Ascending aorta (tissue), 2 donors: ENCODE data around the gene LEMD2. TPM values are rescaled to one million over a fixed set of nuclear protein-coding genes. Genes with fewer than 3 reads are reported as not detected.

Experiments used
- DNase-seq, 2 donors: peaks; one replicate each; pipeline ENCODE4 v3.0.0-alpha.2; 2019; ENCODE audit warnings: low spot score in 2 of 2
- H3K27ac ChIP-seq, 2 donors: fragments of 200-600 bp; sonication (generic); one replicate each; pipeline ENCODE4 v1.5.1; 2016 to 2017; ENCODE audit warnings: mild to moderate bottlenecking in 1 of 2
- H3K27me3 ChIP-seq: fragments of 200-600 bp; sonication (generic); one replicate; pipeline ENCODE4 v1.5.1; 2017
- H3K36me3 ChIP-seq, 2 donors: fragments of 200-600 bp; sonication (generic); one replicate each; pipeline ENCODE4 v1.5.1; 2016
- H3K4me1 ChIP-seq, 2 donors: fragments of 200-600 bp; sonication (generic); one replicate each; pipeline ENCODE4 v1.5.1; 2016 to 2017; ENCODE audit warnings: mild to moderate bottlenecking in 1 of 2
- H3K4me3 ChIP-seq, 2 donors: fragments of 200-600 bp; sonication (generic); one replicate each; pipeline ENCODE4 v1.5.1; 2016 to 2017; ENCODE audit warnings: mild to moderate bottlenecking in 1 of 2
- H3K9me3 ChIP-seq, 2 donors: fragments of 200-600 bp; sonication (generic); one replicate each; pipeline ENCODE4 v1.5.1; 2016
- intact Hi-C: fragments of 100-400 bp; cut with DNase I; formaldehyde crosslinking; loops from one replicate; pipeline ENCODE4 v1.15.1; 2023
- total RNA-seq: library from RNA; depleted of rRNA; stranded (reverse); fragments of >200 nt; gene quantifications from one replicate; pipeline ENCODE4 v1.1.0, GENCODE V29; 2016
- TF ChIP-seq, protein P1 (sequence below), 3 experiments: fragments of 200-600 bp in 2 of 3; fragments of 450-650 bp in 1 of 3; sonication (generic) in 2 of 3; IDR thresholded peaks; one replicate each; pipeline ENCODE4 v1.5.1; 2016 to 2019; ENCODE audit warnings: antibody characterized with exemption in 3 of 3, mild to moderate bottlenecking in 1 of 3, moderate library complexity in 1 of 3

Gene LEMD2
- total RNA-seq, 1 donor from 2014 or later = 104 TPM

DNA sequence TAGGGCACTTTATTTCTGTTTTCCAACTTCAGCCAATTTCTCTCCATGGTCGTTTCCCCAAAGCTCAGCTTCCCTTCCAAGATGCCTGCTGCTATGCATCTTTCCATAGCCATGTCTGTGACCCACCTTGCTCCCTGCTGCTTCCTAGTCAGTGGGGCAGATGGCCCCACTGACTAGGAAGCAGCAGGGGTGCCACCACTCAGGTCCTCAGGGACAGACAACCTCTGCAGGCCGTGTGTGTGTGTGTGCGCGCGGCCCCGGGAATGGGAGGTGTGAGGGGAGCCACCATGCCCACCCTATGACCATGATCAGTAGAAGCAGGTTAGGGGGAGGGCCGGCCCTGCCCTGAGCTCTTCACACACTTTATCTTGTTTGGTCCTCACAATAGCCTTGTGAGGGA, 39.5 kb downstream of the LEMD2 start:
- Histone ChIP-seq H3K27ac (no peak overlapping the region), H3K4me3 (no peak overlapping the region), H3K36me3 (no peaks in the 10 kb centered on the region), H3K27me3 (no peaks in the 10 kb centered on the region), H3K4me1 (no peaks in the 10 kb centered on the region), H3K9me3 (no peaks in the 10 kb centered on the region)
- no peak for DNase-seq
- intact Hi-C loops = no loop called here
- TF ChIP-seq, protein P1, sequence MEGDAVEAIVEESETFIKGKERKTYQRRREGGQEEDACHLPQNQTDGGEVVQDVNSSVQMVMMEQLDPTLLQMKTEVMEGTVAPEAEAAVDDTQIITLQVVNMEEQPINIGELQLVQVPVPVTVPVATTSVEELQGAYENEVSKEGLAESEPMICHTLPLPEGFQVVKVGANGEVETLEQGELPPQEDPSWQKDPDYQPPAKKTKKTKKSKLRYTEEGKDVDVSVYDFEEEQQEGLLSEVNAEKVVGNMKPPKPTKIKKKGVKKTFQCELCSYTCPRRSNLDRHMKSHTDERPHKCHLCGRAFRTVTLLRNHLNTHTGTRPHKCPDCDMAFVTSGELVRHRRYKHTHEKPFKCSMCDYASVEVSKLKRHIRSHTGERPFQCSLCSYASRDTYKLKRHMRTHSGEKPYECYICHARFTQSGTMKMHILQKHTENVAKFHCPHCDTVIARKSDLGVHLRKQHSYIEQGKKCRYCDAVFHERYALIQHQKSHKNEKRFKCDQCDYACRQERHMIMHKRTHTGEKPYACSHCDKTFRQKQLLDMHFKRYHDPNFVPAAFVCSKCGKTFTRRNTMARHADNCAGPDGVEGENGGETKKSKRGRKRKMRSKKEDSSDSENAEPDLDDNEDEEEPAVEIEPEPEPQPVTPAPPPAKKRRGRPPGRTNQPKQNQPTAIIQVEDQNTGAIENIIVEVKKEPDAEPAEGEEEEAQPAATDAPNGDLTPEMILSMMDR (IDR thresholded peaks at IDR 0.05) = no peak

DNA sequence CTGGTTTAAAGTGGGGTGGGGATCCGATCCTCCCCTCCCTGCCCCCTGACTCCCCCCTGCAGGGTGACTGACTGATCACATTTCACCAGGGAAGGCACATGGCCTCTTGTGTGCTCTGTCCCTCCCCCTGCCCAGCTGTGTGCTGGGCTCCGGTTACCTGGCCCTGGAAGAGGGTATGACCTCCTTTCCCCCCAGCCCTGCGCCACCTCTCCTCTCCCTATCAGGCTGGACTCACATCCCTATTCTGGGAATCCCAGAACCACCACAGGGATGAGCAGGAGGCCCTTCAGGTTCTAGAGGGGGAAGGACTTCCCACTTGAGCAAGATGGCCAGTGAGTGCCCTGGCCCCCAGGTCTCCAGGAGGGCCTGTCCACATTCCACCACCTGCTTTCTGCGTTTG, 40.1 kb downstream of the LEMD2 start:
- intact Hi-C loops = no loop called here
- H3K4me1 ChIP-seq = no peaks in the 10 kb centered on the region
- no peaks in the 10 kb centered on the region for H3K27me3 ChIP-seq
- no peak overlapping the region for H3K4me3 ChIP-seq
- TF ChIP-seq, protein P1 (IDR thresholded peaks at IDR 0.05) = no peak
- H3K27ac ChIP-seq = no peak overlapping the region
- H3K9me3 ChIP-seq = no peaks in the 10 kb centered on the region
- H3K36me3 ChIP-seq = no peaks in the 10 kb centered on the region
- no peak for DNase-seq

DNA sequence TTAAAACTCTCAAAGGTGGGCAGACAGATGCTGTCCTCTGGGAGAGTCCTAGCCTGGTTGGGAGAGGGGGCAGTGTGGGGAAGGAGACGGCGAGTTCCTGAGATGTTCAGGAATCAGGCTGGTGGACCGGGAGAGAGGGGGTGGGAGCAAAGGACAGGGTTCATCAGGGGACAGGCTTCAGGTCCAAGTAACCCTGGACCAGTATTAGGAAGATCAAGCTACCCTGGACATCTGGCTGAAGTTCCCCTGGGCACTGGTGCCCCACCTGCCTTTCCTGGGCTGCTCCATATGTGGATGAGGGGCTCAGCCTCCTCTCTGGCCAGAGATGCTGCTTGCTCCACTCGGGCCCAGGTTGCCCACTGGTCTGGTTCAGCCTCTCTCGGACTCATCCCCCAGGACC, 41.1 kb downstream of the LEMD2 start:
- Histone ChIP-seq H3K4me1 (no peaks in the 10 kb centered on the region), H3K9me3 (no peaks in the 10 kb centered on the region), H3K27ac (no peak overlapping the region), H3K27me3 (no peaks in the 10 kb centered on the region), H3K36me3 (no peaks in the 10 kb centered on the region), H3K4me3 (no peak overlapping the region)
- TF ChIP-seq, protein P1 (IDR thresholded peaks at IDR 0.05) = no peak
- DNase-seq = no peak
- intact Hi-C loops = no loop called here

DNA sequence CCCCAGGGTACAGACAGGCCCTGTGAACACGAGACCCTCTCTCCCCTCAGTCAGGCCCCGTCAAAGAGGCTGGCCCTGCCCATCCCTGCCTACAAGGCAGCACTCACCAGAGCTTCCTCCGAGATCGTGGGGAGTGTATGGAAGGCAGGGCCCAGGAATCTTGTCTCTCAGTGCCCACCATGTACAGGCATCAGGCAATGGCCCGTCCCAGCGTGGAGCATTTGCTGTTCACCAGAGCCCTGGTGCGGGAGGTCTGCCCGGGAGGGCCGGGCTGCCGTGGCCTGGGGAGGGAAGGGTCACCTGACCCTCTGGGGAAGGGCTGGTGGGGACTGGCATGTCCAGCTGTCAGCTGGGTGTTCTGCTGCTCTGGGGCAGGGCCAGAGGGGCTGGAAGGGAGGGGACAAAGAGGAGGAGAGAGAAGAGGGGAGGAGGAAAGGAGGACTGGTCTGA, 42.3 kb downstream of the LEMD2 start, which contains the start of gene IP6K3:
TSS of gene IP6K3 (minus strand) at position 255 of the 450 bp plus-strand sequence. CDS start 11,429 bp downstream, outside the sequence.
- H3K27me3 ChIP-seq = no peaks in the 10 kb centered on the region
- TF ChIP-seq, protein P1 (IDR thresholded peaks at IDR 0.05) = no peak
- no peaks in the 10 kb centered on the region for H3K36me3 ChIP-seq
- no peaks in the 10 kb centered on the region for H3K4me1 ChIP-seq
- no peaks in the 10 kb centered on the region for H3K9me3 ChIP-seq
- H3K4me3 ChIP-seq = no peak within 1 kb of the TSS
- no peak within 1 kb of the TSS for H3K27ac ChIP-seq
- no peak for DNase-seq
- intact Hi-C loops = no loop called here

DNA sequence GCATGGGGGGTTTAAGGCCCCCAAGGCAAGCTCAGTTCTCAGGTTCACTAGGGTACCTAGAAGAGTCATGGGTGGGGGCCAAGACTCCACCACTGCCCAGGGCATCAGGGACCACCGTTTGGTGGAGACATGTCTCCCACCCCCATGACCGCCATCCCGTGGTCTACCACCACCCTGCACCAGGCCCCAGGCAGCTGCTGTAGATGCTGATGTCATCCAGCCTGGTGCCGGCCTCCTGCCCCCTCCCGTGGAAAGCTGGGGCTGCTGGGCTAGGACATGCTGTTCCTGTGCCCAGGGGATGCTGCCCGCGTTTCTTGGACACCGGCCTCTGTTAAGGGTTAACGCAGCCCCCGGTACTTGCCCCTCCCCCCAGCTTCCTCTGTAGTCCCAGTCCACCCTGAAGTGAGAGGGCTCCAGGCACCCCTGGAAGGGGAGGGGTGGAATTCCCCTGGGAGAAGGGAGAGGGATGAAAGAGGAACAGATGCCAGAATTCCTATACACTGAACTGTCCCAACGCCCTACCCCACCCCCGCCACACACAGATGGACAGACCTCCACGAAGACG, 42.8 kb downstream of the LEMD2 start:
- Histone ChIP-seq H3K4me1 (no peaks in the 10 kb centered on the region), H3K4me3 (no peak overlapping the region), H3K27ac (no peak overlapping the region), H3K27me3 (no peaks in the 10 kb centered on the region), H3K36me3 (no peaks in the 10 kb centered on the region), H3K9me3 (no peaks in the 10 kb centered on the region)
- DNase-seq = no peak
- TF ChIP-seq, protein P1 (IDR thresholded peaks at IDR 0.05) = no peak
- intact Hi-C loops = no loop called here

DNA sequence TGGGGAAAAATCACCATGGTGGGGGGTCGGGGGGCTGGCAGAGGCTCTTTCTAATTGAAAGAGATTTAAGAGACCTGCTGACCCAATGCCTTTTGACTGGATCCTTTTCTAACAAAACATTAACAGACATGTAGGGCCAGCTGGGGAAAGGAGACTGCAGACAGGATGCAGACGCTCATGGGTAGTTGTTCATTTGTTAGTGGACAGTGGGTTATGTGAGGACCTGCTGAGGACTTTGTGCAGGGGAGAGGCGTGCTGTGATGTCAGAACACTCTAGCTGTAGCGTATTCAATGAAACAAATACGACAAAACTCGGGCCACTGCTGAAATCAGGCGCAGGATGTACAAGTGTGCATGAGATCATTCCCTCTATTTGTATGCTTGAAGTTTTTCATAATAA, 43.4 kb downstream of the LEMD2 start:
- Histone ChIP-seq H3K27me3 (no peaks in the 10 kb centered on the region), H3K9me3 (no peaks in the 10 kb centered on the region), H3K36me3 (no peaks in the 10 kb centered on the region), H3K27ac (no peak overlapping the region), H3K4me1 (no peaks in the 10 kb centered on the region), H3K4me3 (no peak overlapping the region)
- TF ChIP-seq, protein P1 (IDR thresholded peaks at IDR 0.05) = no peak
- intact Hi-C loops = loop anchor here (2.0 kb wide), 2 partner anchors 25 to 409 kb away; no protein-coding TSS in a partner anchor
- no peak for DNase-seq
